GM23338 (cell line): ENCODE data around the gene DENND5B. TPM values are rescaled to one million over a fixed set of nuclear protein-coding genes. Genes with fewer than 3 reads are reported as not detected.

Experiments
- ATAC-seq: fragments of 200-7000 bp; cut with Tn5 transposase; 3 replicates; pipeline ENCODE4 v1.9.1; 2020
- DNase-seq: peaks from one replicate; pipeline ENCODE4 v3.0.0-alpha.2; 2015; ENCODE audit warnings: low spot score
- H2AFZ ChIP-seq: fragments of 200-600 bp; sonication (generic); 2 replicates; pipeline ENCODE4 v1.8.0; 2016; ENCODE audit warnings: antibody characterized with exemption, mild to moderate bottlenecking, moderate library complexity
- H3F3A ChIP-seq: fragments of 200-600 bp; sonication (generic); replicated peaks from 2 replicates; pipeline ENCODE4 v1.8.0; 2017; ENCODE audit warnings: antibody characterized with exemption, mixed run types, low read depth
- H3K27ac ChIP-seq: fragments of 200-600 bp; sonication (generic); 2 replicates; pipeline ENCODE4 v1.6.1; 2016; ENCODE audit warnings: low read depth
- H3K27me3 ChIP-seq: fragments of 200-600 bp; sonication (generic); 2 replicates; pipeline ENCODE4 v1.8.0; 2016; ENCODE audit warnings: mild to moderate bottlenecking, mixed run types, moderate library complexity; ENCODE audit not compliant: insufficient read depth
- H3K36me3 ChIP-seq: fragments of 200-600 bp; sonication (generic); 2 replicates; pipeline ENCODE4 v1.8.0; 2016; ENCODE audit warnings: mild to moderate bottlenecking; ENCODE audit not compliant: insufficient read depth
- H3K4me1 ChIP-seq: fragments of 200-600 bp; sonication (generic); 2 replicates; pipeline ENCODE4 v1.8.0; 2016; ENCODE audit warnings: mild to moderate bottlenecking, moderate library complexity; ENCODE audit not compliant: insufficient read depth
- H3K4me2 ChIP-seq: fragments of 200-600 bp; sonication (generic); 2 replicates; pipeline ENCODE4 v1.7.1; 2017; ENCODE audit warnings: mixed run types
- H3K4me3 ChIP-seq: fragments of 200-600 bp; sonication (generic); 2 replicates; pipeline ENCODE4 v1.6.1; 2016; ENCODE audit warnings: mixed run types
- H3K79me2 ChIP-seq: fragments of 200-600 bp; sonication (generic); replicated peaks from 2 replicates; pipeline ENCODE4 v1.8.0; 2017; ENCODE audit warnings: mild to moderate bottlenecking; ENCODE audit not compliant: insufficient read depth
- H3K9me2 ChIP-seq: fragments of 200-600 bp; sonication (generic); 2 replicates; pipeline ENCODE4 v1.8.0; 2017; ENCODE audit not compliant: insufficient read depth
- H4K20me1 ChIP-seq: fragments of 200-600 bp; sonication (generic); replicated peaks from 2 replicates; pipeline ENCODE4 v1.8.0; 2017; ENCODE audit warnings: mild to moderate bottlenecking; ENCODE audit not compliant: insufficient read depth
- H3K27ac Mint-ChIP-seq: 2 replicates; pipeline ENCODE4 v1.8.0; 2020; ENCODE audit warnings: inconsistent platforms, mild to moderate bottlenecking, moderate library complexity, mixed read lengths
- H3K27me3 Mint-ChIP-seq: 3 replicates; pipeline ENCODE4 v1.8.0; 2022; ENCODE audit warnings: low read depth, mild to moderate bottlenecking, moderate library complexity, mixed read lengths, inconsistent platforms; ENCODE audit not compliant: insufficient read depth, poor library complexity
- H3K36me3 Mint-ChIP-seq: 3 replicates; pipeline ENCODE4 v1.8.0; 2021; ENCODE audit warnings: low read depth, mild to moderate bottlenecking, inconsistent platforms, moderate library complexity, mixed read lengths
- H3K4me1 Mint-ChIP-seq: 3 replicates; pipeline ENCODE4 v1.8.0; 2020; ENCODE audit warnings: mild to moderate bottlenecking, inconsistent platforms, mixed read lengths
- H3K4me3 Mint-ChIP-seq: 3 replicates; pipeline ENCODE4 v1.8.0; 2021; ENCODE audit warnings: moderate library complexity, mild to moderate bottlenecking, inconsistent platforms, mixed read lengths
- H3K9me3 Mint-ChIP-seq: 3 replicates; pipeline ENCODE4 v1.8.0; 2020; ENCODE audit warnings: moderate library complexity, mild to moderate bottlenecking, inconsistent platforms, mixed read lengths
- EZH2phosphoT487 ChIP-seq: fragments of 200-600 bp; sonication (generic); IDR thresholded peaks from one replicate; pipeline ENCODE4 v1.8.1; 2018; ENCODE audit warnings: antibody characterized with exemption; ENCODE audit not compliant: unreplicated experiment
- NANOG ChIP-seq: IDR thresholded peaks from 2 replicates; pipeline ENCODE4 v1.6.1; 2016; ENCODE audit warnings: antibody characterized with exemption, borderline replicate concordance
- REST ChIP-seq: IDR thresholded peaks from one replicate; pipeline ENCODE4 v1.6.1; 2018; ENCODE audit warnings: antibody characterized with exemption; ENCODE audit not compliant: unreplicated experiment
- ZNF114 ChIP-seq: fragments of 250-450 bp; sonication (Bioruptor Pico); IDR thresholded peaks from 2 replicates; pipeline ENCODE4 v1.5.0; 2020; ENCODE audit warnings: mild to moderate bottlenecking, moderate library complexity
- ZNF331 ChIP-seq: fragments of 250-450 bp; sonication (Bioruptor Pico); IDR thresholded peaks from 2 replicates; pipeline ENCODE4 v1.5.0; 2020; ENCODE audit warnings: low read depth, mild to moderate bottlenecking, moderate library complexity
- polyA plus RNA-seq: library from polyadenylated mRNA; unstranded; fragments of >200 nt; fragmentation: Nextera tagmentation; extraction: Ambion mirVana; gene quantifications from 2 replicates; pipeline ENCODE4 v1.2.1, GENCODE V29; 2016
- total RNA-seq: library from RNA; depleted of rRNA; stranded (reverse); fragments of >200 nt; shearing (Covaris generic); gene quantifications from 2 replicates; pipeline ENCODE4 v1.2.3, GENCODE V29; 2014
- TF ChIP-seq, protein P1 (sequence below): fragments of 250-450 bp; sonication (Bioruptor Pico); IDR thresholded peaks from 2 replicates; pipeline ENCODE4 v1.5.0; 2020; ENCODE audit warnings: mild to moderate bottlenecking, moderate library complexity

Gene DENND5B
- total and polyA plus RNA-seq, 2 experiments from 2014 or later, result 6.5 to 17.2 TPM

- TF ChIP-seq REST, result no peak
- TF ChIP-seq, protein P1, sequence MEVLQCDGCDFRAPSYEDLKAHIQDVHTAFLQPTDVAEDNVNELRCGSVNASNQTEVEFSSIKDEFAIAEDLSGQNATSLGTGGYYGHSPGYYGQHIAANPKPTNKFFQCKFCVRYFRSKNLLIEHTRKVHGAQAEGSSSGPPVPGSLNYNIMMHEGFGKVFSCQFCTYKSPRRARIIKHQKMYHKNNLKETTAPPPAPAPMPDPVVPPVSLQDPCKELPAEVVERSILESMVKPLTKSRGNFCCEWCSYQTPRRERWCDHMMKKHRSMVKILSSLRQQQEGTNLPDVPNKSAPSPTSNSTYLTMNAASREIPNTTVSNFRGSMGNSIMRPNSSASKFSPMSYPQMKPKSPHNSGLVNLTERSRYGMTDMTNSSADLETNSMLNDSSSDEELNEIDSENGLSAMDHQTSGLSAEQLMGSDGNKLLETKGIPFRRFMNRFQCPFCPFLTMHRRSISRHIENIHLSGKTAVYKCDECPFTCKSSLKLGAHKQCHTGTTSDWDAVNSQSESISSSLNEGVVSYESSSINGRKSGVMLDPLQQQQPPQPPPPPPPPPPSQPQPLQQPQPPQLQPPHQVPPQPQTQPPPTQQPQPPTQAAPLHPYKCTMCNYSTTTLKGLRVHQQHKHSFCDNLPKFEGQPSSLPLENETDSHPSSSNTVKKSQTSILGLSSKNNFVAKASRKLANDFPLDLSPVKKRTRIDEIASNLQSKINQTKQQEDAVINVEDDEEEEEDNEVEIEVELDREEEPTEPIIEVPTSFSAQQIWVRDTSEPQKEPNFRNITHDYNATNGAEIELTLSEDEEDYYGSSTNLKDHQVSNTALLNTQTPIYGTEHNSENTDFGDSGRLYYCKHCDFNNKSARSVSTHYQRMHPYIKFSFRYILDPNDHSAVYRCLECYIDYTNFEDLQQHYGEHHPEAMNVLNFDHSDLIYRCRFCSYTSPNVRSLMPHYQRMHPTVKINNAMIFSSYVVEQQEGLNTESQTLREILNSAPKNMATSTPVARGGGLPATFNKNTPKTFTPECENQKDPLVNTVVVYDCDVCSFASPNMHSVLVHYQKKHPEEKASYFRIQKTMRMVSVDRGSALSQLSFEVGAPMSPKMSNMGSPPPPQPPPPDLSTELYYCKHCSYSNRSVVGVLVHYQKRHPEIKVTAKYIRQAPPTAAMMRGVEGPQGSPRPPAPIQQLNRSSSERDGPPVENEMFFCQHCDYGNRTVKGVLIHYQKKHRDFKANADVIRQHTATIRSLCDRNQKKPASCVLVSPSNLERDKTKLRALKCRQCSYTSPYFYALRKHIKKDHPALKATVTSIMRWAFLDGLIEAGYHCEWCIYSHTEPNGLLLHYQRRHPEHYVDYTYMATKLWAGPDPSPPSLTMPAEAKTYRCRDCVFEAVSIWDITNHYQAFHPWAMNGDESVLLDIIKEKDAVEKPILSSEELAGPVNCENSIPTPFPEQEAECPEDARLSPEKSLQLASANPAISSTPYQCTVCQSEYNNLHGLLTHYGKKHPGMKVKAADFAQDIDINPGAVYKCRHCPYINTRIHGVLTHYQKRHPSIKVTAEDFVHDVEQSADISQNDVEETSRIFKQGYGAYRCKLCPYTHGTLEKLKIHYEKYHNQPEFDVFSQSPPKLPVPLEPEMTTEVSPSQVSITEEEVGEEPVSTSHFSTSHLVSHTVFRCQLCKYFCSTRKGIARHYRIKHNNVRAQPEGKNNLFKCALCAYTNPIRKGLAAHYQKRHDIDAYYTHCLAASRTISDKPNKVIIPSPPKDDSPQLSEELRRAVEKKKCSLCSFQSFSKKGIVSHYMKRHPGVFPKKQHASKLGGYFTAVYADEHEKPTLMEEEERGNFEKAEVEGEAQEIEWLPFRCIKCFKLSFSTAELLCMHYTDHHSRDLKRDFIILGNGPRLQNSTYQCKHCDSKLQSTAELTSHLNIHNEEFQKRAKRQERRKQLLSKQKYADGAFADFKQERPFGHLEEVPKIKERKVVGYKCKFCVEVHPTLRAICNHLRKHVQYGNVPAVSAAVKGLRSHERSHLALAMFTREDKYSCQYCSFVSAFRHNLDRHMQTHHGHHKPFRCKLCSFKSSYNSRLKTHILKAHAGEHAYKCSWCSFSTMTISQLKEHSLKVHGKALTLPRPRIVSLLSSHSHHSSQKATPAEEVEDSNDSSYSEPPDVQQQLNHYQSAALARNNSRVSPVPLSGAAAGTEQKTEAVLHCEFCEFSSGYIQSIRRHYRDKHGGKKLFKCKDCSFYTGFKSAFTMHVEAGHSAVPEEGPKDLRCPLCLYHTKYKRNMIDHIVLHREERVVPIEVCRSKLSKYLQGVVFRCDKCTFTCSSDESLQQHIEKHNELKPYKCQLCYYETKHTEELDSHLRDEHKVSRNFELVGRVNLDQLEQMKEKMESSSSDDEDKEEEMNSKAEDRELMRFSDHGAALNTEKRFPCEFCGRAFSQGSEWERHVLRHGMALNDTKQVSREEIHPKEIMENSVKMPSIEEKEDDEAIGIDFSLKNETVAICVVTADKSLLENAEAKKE, result no peak
These were observed 6.1 kb upstream of the DENND5B start (continued) for GRCh38 chr12:31597066-31597465.

DNA sequence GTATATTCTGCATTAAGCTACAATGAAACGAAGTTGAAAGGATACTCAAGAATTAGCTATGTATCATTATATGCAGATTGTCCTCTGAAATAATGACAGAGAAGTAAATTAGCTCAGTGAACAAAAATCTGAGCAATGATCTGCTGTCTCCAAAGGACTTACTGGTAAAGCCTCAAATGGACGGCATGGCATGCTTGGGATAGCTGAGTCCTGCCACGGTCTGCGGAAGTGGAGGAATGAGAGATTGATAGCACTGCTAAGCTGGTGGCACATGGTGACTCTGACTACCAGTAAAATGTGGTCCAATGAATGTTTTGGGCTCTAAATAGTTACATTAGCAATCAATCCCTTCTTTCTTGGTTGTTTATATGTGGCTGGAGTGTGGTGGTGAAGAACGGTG, 3.7 kb upstream of the DENND5B start:
- no peaks in the 10 kb centered on the region; the same call in 2 of the 3 replicates for H3K9me3 Mint-ChIP-seq
- peaks cover 7% of the 10 kb centered on the region for H3K4me1 Mint-ChIP-seq
- no peak overlapping the region for H3K4me3 Mint-ChIP-seq
- Histone ChIP-seq H3K9me2 (no peaks in the 10 kb centered on the region), H3F3A (peaks cover 7% of the 10 kb centered on the region; the same call in 1 of the 2 replicates), H2AFZ (no peak overlapping the region), H3K27ac (no peak overlapping the region), H3K27me3 (peaks cover 13% of the 10 kb centered on the region), H3K4me2 (no peak overlapping the region), H3K4me1 (0 out of 2 replicates have a peak, but pooled peaks cover 5% of the 10 kb centered on the region), H3K79me2 (no peaks in the 10 kb centered on the region), H3K36me3 (no peaks in the 10 kb centered on the region), H3K4me3 (no peak overlapping the region), H4K20me1 (no peaks in the 10 kb centered on the region)
- H3K27ac Mint-ChIP-seq, result no peak overlapping the region
- ATAC-seq (no peak), DNase-seq (no peak)
- peaks cover 16% of the 10 kb centered on the region for H3K27me3 Mint-ChIP-seq
- H3K36me3 Mint-ChIP-seq, result peaks cover under 1% of the 10 kb centered on the region; the same call in 1 of the 3 replicates
- TF ChIP-seq ZNF114 (CRISPR knock-in tag) (no peak), EZH2phosphoT487 (no peak), ZNF331 (no peak), NANOG (no peak)
- TF ChIP-seq, protein P1, result no peak
